SK-N-SH treated with all-trans-retinoic acid at 6 μM for 48 hours (cell line): ENCODE measurements around the gene CD2.

Source experiments
- ARNTL ChIP-seq: fragments of 450-650 bp; formaldehyde crosslinking; IDR thresholded peaks from 2 replicates; pipeline ENCODE4 v1.5.0; 2020; ENCODE audit warnings: low read depth, mild to moderate bottlenecking, moderate library complexity, borderline replicate concordance
- BACH2 ChIP-seq: fragments of 250-450 bp; sonication (Bioruptor Pico); IDR thresholded peaks from 2 replicates; pipeline ENCODE4 v1.9.0; 2021; ENCODE audit warnings: mild to moderate bottlenecking, borderline replicate concordance
- CREB5 ChIP-seq: fragments of 250-450 bp; sonication (Bioruptor Pico); IDR thresholded peaks from 2 replicates; pipeline ENCODE4 v1.5.1; 2020; ENCODE audit warnings: low read depth, mild to moderate bottlenecking, moderate library complexity
- ESRRG ChIP-seq: fragments of 250-450 bp; sonication (Bioruptor Pico); IDR thresholded peaks from 2 replicates; pipeline ENCODE4 v1.6.1; 2021; ENCODE audit warnings: mild to moderate bottlenecking
- GLIS3 ChIP-seq: fragments of 250-450 bp; sonication (Bioruptor Pico); IDR thresholded peaks from 2 replicates; pipeline ENCODE4 v1.5.0; 2020; ENCODE audit warnings: mild to moderate bottlenecking, moderate library complexity
- OSR1 ChIP-seq: fragments of 250-450 bp; sonication (Bioruptor Pico); IDR thresholded peaks from 2 replicates; pipeline ENCODE4 v1.8.0; 2022; ENCODE audit warnings: moderate library complexity, mild to moderate bottlenecking, inconsistent platforms
- TOX ChIP-seq: fragments of 250-450 bp; sonication (Bioruptor Pico); IDR thresholded peaks from 2 replicates; pipeline ENCODE4 v1.8.0; 2021; ENCODE audit warnings: mild to moderate bottlenecking, moderate library complexity, borderline replicate concordance
- ZFP3 ChIP-seq: fragments of 250-450 bp; sonication (Bioruptor Pico); IDR thresholded peaks from 2 replicates; pipeline ENCODE4 v1.5.0; 2020; ENCODE audit warnings: mild to moderate bottlenecking, moderate library complexity
- ZNF565 ChIP-seq: fragments of 450-650 bp; formaldehyde crosslinking; conservative IDR thresholded peaks from 2 replicates; pipeline ENCODE4 v1.5.0; 2020; ENCODE audit warnings: low read depth, mild to moderate bottlenecking, moderate library complexity
- ZNF70 ChIP-seq: fragments of 450-650 bp; formaldehyde crosslinking; IDR thresholded peaks from 2 replicates; pipeline ENCODE4 v1.5.0; 2020; ENCODE audit warnings: mild to moderate bottlenecking, moderate library complexity
- ZNF8 ChIP-seq: fragments of 450-650 bp; formaldehyde crosslinking; IDR thresholded peaks from 2 replicates; pipeline ENCODE4 v1.5.0; 2020; ENCODE audit warnings: mild to moderate bottlenecking, moderate library complexity
- TF ChIP-seq, protein P1 (sequence below): fragments of 250-450 bp; sonication (Bioruptor Pico); IDR thresholded peaks from 2 replicates; pipeline ENCODE4 v1.8.0; 2020; ENCODE audit warnings: mild to moderate bottlenecking, moderate library complexity, borderline replicate concordance

- no peak for TF ChIP-seq CREB5
- no peak for TF ChIP-seq ESRRG (CRISPR knock-in tag)
- TF ChIP-seq, protein P1, sequence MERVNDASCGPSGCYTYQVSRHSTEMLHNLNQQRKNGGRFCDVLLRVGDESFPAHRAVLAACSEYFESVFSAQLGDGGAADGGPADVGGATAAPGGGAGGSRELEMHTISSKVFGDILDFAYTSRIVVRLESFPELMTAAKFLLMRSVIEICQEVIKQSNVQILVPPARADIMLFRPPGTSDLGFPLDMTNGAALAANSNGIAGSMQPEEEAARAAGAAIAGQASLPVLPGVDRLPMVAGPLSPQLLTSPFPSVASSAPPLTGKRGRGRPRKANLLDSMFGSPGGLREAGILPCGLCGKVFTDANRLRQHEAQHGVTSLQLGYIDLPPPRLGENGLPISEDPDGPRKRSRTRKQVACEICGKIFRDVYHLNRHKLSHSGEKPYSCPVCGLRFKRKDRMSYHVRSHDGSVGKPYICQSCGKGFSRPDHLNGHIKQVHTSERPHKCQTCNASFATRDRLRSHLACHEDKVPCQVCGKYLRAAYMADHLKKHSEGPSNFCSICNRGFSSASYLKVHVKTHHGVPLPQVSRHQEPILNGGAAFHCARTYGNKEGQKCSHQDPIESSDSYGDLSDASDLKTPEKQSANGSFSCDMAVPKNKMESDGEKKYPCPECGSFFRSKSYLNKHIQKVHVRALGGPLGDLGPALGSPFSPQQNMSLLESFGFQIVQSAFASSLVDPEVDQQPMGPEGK (CRISPR knock-in tag) = no peak
- TF ChIP-seq ARNTL (CRISPR knock-in tag) = no peak
- no peak for TF ChIP-seq OSR1 (CRISPR knock-in tag)
- TF ChIP-seq GLIS3 = no peak
- TF ChIP-seq TOX (CRISPR knock-in tag) = no peak
- no peak for TF ChIP-seq ZNF70
- TF ChIP-seq ZNF8 (CRISPR knock-in tag) = no peak
- TF ChIP-seq ZFP3 (CRISPR knock-in tag) = no peak
- no peak for TF ChIP-seq ZNF565 (CRISPR knock-in tag)
- TF ChIP-seq BACH2 = no peak
Observed at GRCh38 chr1:116753312-116753711, 918 bp upstream of the CD2 start.
